Measurements from ENCODE around the gene UNC50.
"Not testable (repeated sequence)": the region's sequence is repeated elsewhere in the genome, so short reads cannot be mapped to it uniquely, and the experiment has no call there.

Gene UNC50

GRCh38 chr2:98589489-98589888 is 18.9 kb upstream of the UNC50 start:
- DNase-seq (ENCODE audit: low read depth) = no peak
- TF ChIP-seq CTCF (IDR thresholded peaks at IDR 0.05; ENCODE audit: low read depth, low read length, missing control alignments) = no peak
- in situ Hi-C loops (cut with HindIII; ENCODE audit: low sequenced_read_pairs) = no loop called here

DNA sequence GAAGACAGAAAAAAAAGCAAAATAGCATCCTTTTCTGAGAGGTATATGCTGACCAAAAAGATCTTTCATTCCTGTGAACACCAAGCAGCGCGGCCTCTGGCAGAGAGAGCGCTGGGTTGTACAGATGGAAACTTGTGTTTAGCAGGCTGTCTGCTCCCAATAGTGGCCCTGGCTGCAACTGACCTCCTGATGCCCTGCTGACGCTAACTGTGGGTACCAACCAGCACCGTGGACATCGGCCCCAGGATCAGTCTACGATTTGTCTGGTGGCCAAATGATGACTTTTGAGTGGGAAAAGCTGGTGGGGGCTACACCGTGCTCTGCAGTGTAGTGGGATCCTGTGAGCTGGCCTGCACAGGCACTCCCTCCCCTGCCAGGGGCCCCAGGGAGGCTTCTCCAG is 15.8 kb upstream of the UNC50 start:
- in situ Hi-C loops (cut with HindIII; ENCODE audit: low sequenced_read_pairs) = no loop called here
- H3K4me3 ChIP-seq (ENCODE audit: low read depth, low read length) = no peak overlapping the region
- TF ChIP-seq CTCF (IDR thresholded peaks at IDR 0.05; ENCODE audit: low read depth, low read length, missing control alignments) = no peak
- no peak for DNase-seq (ENCODE audit: low read depth)

More at GRCh38 chr2:98589489-98589888, 18.9 kb upstream of the UNC50 start:
- no peak overlapping the region for H3K4me3 ChIP-seq (ENCODE audit: low read depth, low read length)

DNA sequence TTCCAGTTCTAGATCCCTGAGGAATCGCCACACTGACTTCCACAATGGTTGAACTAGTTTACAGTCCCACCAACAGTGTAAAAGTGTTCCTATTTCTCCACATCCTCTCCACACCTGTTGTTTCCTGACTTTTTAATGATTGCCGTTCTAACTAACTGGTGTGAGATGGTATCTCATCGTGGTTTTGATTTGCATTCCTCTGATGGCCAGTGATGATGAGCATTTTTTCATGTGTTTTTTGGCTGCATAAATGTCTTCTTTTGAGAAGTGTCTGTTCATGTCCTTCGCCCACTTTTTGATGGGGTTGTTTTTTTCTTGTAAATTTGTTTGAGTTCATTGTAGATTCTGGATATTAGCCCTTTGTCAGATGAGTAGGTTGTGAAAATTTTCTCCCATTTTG is 13.7 kb upstream of the UNC50 start:
- H3K4me3 ChIP-seq (ENCODE audit: low read depth, low read length); in situ Hi-C loops (cut with HindIII; ENCODE audit: low sequenced_read_pairs); DNase-seq (ENCODE audit: low read depth): not testable (repeated sequence)

DNA sequence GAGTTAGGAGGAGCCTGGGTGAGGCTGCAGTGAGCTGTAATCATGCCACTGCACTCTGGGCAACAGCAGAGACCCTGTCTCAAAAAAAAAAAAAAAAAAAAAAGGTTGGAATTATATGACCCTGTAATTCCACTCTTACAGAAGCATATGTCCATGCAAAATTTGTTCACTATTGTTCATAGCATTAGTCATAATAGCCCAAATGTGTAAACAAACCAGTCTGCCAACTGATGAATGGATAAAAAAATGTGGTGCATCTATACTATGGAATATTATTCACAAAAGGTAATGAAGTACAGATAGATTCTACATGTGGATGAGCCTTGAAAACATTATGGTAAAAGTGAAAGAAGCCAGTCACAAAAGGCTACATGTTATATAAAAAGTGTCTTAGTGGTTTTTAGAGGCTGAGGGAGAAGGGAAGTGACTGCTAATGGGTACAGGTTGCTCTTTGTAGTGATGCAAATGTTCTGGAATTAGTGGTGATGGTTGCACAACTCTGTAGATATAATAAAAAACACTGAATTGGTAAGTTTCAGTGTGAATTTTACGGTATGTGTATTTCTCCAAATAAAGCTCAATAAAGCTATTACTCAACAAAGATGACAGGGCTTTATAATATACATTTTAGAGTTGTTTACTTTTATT is 9.5 kb upstream of the UNC50 start:
- in situ Hi-C loops (cut with HindIII; ENCODE audit: low sequenced_read_pairs) = no loop called here
- no peak for DNase-seq (ENCODE audit: low read depth)

DNA sequence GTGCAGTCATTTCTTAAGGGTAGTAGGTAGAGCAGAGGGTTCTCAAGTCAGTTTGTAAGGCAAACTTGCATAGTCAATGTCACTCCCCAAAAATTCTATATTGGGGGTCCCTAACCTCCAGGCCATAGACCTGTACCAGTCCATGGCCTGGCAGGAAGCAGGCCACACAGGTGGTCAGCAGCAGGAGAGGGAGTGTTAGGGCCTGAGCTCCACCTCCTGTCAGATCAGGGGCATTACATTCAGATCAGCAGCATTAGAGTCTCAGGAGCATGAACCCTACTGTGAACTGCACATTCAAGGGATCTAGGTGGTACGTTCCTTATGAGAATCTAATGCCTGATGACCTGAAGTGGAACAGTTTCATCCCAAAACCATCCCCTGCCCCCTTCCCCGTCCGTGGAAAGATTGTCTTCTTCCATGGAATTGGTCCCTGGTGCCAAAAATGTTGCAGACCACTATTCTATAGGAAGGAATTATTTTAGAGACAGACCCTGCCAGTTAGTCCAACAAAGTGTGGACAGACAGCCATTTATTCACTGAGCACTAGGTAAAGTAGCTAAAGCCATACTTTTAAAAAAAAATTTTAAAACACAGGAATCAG is 6.8 kb upstream of the UNC50 start:
- H3K4me3 ChIP-seq (ENCODE audit: low read depth, low read length) = no peak overlapping the region
- no peak for DNase-seq (ENCODE audit: low read depth)
- TF ChIP-seq CTCF (IDR thresholded peaks at IDR 0.05; ENCODE audit: low read depth, low read length, missing control alignments) = peak; percentile 75
- in situ Hi-C loops (cut with HindIII; ENCODE audit: low sequenced_read_pairs) = no loop called here

More for the DNA sequence above, 9.5 kb upstream of the UNC50 start:
- no peak for TF ChIP-seq CTCF (IDR thresholded peaks at IDR 0.05; ENCODE audit: low read depth, low read length, missing control alignments)
- no peak overlapping the region for H3K4me3 ChIP-seq (ENCODE audit: low read depth, low read length)

DNA sequence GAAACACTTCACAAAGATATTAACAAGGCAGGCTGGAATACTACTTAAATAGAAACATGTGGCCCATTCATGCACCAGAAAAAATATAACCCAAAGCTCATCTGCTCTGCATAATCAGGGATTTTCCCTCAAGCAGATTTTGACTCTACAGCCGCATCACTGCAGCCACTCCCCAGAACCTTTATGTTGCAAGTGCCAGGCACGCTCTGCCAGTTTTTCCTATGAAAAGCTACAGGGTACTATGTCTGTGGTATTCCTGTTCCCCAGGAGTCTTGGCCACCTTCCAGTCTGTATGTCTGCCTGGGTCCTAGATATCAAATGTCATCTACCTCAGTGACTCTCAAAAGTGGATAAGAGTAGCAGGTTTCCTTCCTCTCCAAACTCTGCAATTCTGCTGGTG is 3.8 kb upstream of the UNC50 start:
- TF ChIP-seq CTCF (IDR thresholded peaks at IDR 0.05; ENCODE audit: low read depth, low read length, missing control alignments) = no peak
- in situ Hi-C loops (cut with HindIII; ENCODE audit: low sequenced_read_pairs) = no loop called here
- no peak for DNase-seq (ENCODE audit: low read depth)
- no peak overlapping the region for H3K4me3 ChIP-seq (ENCODE audit: low read depth, low read length)

DNA sequence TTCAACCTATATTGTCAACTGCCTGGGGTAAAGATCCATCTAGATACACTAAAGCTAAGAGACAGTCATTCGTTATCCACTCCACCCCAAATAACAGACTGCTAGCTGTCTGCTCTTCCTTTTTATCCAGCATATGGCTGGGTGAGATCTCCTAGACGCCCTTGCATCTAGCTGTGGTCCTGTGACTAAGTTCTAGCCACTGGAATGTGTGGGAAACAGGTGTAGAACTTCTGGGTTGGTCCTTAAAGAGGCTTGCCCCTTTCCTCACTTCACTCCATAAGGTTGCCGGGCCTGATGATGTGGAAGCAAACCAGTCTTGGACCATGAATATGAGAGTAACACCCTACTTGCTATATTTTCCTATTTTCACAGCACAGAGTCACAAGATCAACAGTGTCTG is 3.3 kb upstream of the UNC50 start:
- no peak overlapping the region for H3K4me3 ChIP-seq (ENCODE audit: low read depth, low read length)
- in situ Hi-C loops (cut with HindIII; ENCODE audit: low sequenced_read_pairs) = no loop called here
- no peak for TF ChIP-seq CTCF (IDR thresholded peaks at IDR 0.05; ENCODE audit: low read depth, low read length, missing control alignments)
- DNase-seq (ENCODE audit: low read depth) = no peak

Data from astrocyte of the cerebellum (primary cell).